CD14-positive monocyte (primary cell): ENCODE results near the gene HYOU1. TPM values are rescaled to one million over a fixed set of nuclear protein-coding genes. Genes with fewer than 3 reads are reported as not detected.
A peak's percentile ranks its signal among the peaks of the same experiment; 100 is the strongest.

Experiments used
- DNase-seq, 3 donors: peaks; one replicate each; pipeline ENCODE4 v3.0.0-alpha.2; 2011 to 2022
- H2AFZ ChIP-seq: 2 replicates; pipeline ENCODE4 v1.6.0; 2012; ENCODE audit warnings: mild to moderate bottlenecking, low read depth, low read length, inconsistent platforms; ENCODE audit not compliant: insufficient read depth, poor library complexity, severe bottlenecking
- H3K27ac ChIP-seq, 2 donors: 1 replicate in 1 of 2; 2 replicates in 1 of 2; pipeline ENCODE4 v1.5.1; 2012 to 2013; ENCODE audit warnings: low read length in 2 of 2, control low read depth in 1 of 2, inconsistent platforms in 1 of 2, low read depth in 1 of 2, mild to moderate bottlenecking in 1 of 2
- H3K27me3 ChIP-seq, 2 donors: one replicate each; pipeline versions ENCODE4 v1.6.0 to v1.6.1; 2011 to 2013; ENCODE audit warnings: low read length in 2 of 2; ENCODE audit not compliant: control insufficient read depth in 2 of 2, insufficient read depth in 2 of 2
- H3K36me3 ChIP-seq, 2 donors: replicated peaks in 1 of 2; 1 replicate in 1 of 2; 2 replicates in 1 of 2; pipeline versions ENCODE4 v1.5.1 to v1.6.1; 2012 to 2013; ENCODE audit warnings: low read length in 2 of 2, control low read depth in 1 of 2, inconsistent platforms in 1 of 2, mild to moderate bottlenecking in 1 of 2; ENCODE audit not compliant: insufficient read depth in 2 of 2, control insufficient read depth in 1 of 2
- H3K4me1 ChIP-seq, 2 donors: 1 replicate in 1 of 2; 2 replicates in 1 of 2; pipeline versions ENCODE4 v1.5.1 to v1.6.1; 2012 to 2013; ENCODE audit warnings: low read length in 2 of 2, control low read depth in 1 of 2, inconsistent platforms in 1 of 2, mild to moderate bottlenecking in 1 of 2, moderate library complexity in 1 of 2; ENCODE audit not compliant: insufficient read depth in 2 of 2, control insufficient read depth in 1 of 2
- H3K4me2 ChIP-seq: replicated peaks from 2 replicates; pipeline ENCODE3; 2012; ENCODE audit warnings: low read length, moderate library complexity, mild to moderate bottlenecking; ENCODE audit not compliant: poor library complexity, severe bottlenecking; ENCODE audit errors: extremely low read depth
- H3K4me3 ChIP-seq, 3 experiments: fragments of 200-600 bp in 1 of 3; sonication (generic) in 1 of 3; replicated peaks in 1 of 3; 1 replicate in 2 of 3; 2 replicates in 1 of 3; pipeline ENCODE4 v1.5.1; 2011 to 2013; ENCODE audit warnings: low read length in 3 of 3, mild to moderate bottlenecking in 3 of 3, control low read depth in 2 of 3, low read depth in 2 of 3, inconsistent platforms in 1 of 3, moderate library complexity in 1 of 3
- H3K79me2 ChIP-seq: 2 replicates; pipeline ENCODE4 v1.6.0; 2012; ENCODE audit warnings: mild to moderate bottlenecking, control low read depth, inconsistent platforms, low read length, moderate library complexity; ENCODE audit not compliant: insufficient read depth
- H3K9ac ChIP-seq: 2 replicates; pipeline ENCODE4 v1.6.0; 2017; ENCODE audit warnings: low read length, mild to moderate bottlenecking; ENCODE audit not compliant: insufficient read depth, poor library complexity, severe bottlenecking
- H3K9me3 ChIP-seq, 2 donors: replicated peaks in 1 of 2; 1 replicate in 1 of 2; 2 replicates in 1 of 2; pipeline versions ENCODE4 v1.5.1 to v1.6.1; 2012 to 2013; ENCODE audit warnings: low read length in 2 of 2, control low read depth in 1 of 2; ENCODE audit not compliant: control insufficient read depth in 1 of 2, insufficient read depth in 1 of 2
- H4K20me1 ChIP-seq: 2 replicates; pipeline ENCODE4 v1.6.0; 2012; ENCODE audit warnings: mild to moderate bottlenecking, low read length, control low read depth, moderate library complexity; ENCODE audit not compliant: insufficient read depth
- H3K27ac Mint-ChIP-seq, 7 donors: one replicate each; pipeline ENCODE4 v1.8.0; 2020; ENCODE audit warnings: mild to moderate bottlenecking in 7 of 7, mixed read lengths in 7 of 7, moderate library complexity in 6 of 7, inconsistent platforms in 2 of 7
- H3K27me3 Mint-ChIP-seq, 3 donors: one replicate each; pipeline ENCODE4 v1.8.0; 2021 to 2022; ENCODE audit warnings: low read depth in 3 of 3, mild to moderate bottlenecking in 3 of 3, mixed read lengths in 3 of 3, moderate library complexity in 3 of 3, inconsistent platforms in 1 of 3
- H3K36me3 Mint-ChIP-seq, 2 donors: one replicate each; pipeline ENCODE4 v1.8.0; 2020; ENCODE audit warnings: mixed read lengths in 2 of 2, inconsistent platforms in 1 of 2, mild to moderate bottlenecking in 1 of 2
- H3K4me1 Mint-ChIP-seq: one replicate; pipeline ENCODE4 v1.8.0; 2020; ENCODE audit warnings: mild to moderate bottlenecking, mixed read lengths
- H3K4me3 Mint-ChIP-seq, 2 donors: one replicate each; pipeline ENCODE4 v1.8.0; 2020; ENCODE audit warnings: mild to moderate bottlenecking in 2 of 2, mixed read lengths in 2 of 2, moderate library complexity in 1 of 2
- H3K9me3 Mint-ChIP-seq, 7 donors: one replicate each; pipeline ENCODE4 v1.8.0; 2020 to 2022; ENCODE audit warnings: mixed read lengths in 7 of 7, mild to moderate bottlenecking in 6 of 7, moderate library complexity in 6 of 7, inconsistent platforms in 2 of 7
- WGBS: methylation state at CpG from one replicate; pipeline ENCODE4 v1.1.5; 2013; ENCODE audit warnings: missing lambda C conversion rate; ENCODE audit not compliant: insufficient coverage; 5-methylcytosine and 5-hydroxymethylcytosine counted together
- intact Hi-C, 2 donors: fragments of 100-400 bp; cut with micrococcal nuclease; formaldehyde crosslinking; loops; one replicate each; pipeline versions ENCODE4 v1.15.0 to v1.15.1; 2023
- polyA plus RNA-seq, 3 donors: library from polyadenylated mRNA; depleted of rRNA in 1 of 3; unstranded in 2 of 3; stranded (reverse) in 1 of 3; fragments of 300-500 nt in 2 of 3; fragments of >200 nt in 1 of 3; fragmentation: Illumina TruSeq in 2 of 3; gene quantifications; 1 replicate in 2 of 3; 2 replicates in 1 of 3; pipeline ENCODE4 v1.2.3, GENCODE V29; 2012 to 2021
- TF ChIP-seq, protein P1 (sequence below): fragments of 200-600 bp; IDR thresholded peaks from one replicate; pipeline ENCODE4 v1.8.0; 2022; ENCODE audit warnings: antibody characterized with exemption, mild to moderate bottlenecking

HYOU1 gene
- polyA plus RNA-seq, 3 donors: 8.4 to 34.9 (median 8.6) TPM

- H3K4me1 Mint-ChIP-seq: peaks cover 25% of the 10 kb centered on the region
- Histone ChIP-seq H3K4me3 (peak overlapping the region; percentile 65 to 87 (median 82)), H3K27me3 (no peaks in the 10 kb centered on the region), H4K20me1 (no peaks in the 10 kb centered on the region), H3K36me3 (peaks cover 29 to 42% of the 10 kb centered on the region in 2 donors), H3K4me1 (peaks cover 19 to 23% of the 10 kb centered on the region in 2 donors), H3K9ac (peak overlapping the region; percentile 89), H3K4me2 (peak overlapping the region; percentile 99), H3K9me3 (no peaks in the 10 kb centered on the region), H2AFZ (peak overlapping the region; percentile 95), H3K27ac (peak overlapping the region; percentile 37 to 87), H3K79me2 (peaks cover 34% of the 10 kb centered on the region)
- H3K36me3 Mint-ChIP-seq: peaks cover 35 to 47% of the 10 kb centered on the region in 2 donors
- peak overlapping the region; percentile 91 to 97 (median 95) for H3K27ac Mint-ChIP-seq
- peaks cover 0 to 2% (median 0%) of the 10 kb centered on the region in 3 donors for H3K27me3 Mint-ChIP-seq
- intact Hi-C loops: loop anchor here (1.0 to 5.0 kb wide), 3 partner anchors 18 to 34 kb away; partner anchors contain the start of gene SLC37A4 (in 1 of the 2)
- peak overlapping the region; percentile 95 to 97 for H3K4me3 Mint-ChIP-seq
- H3K9me3 Mint-ChIP-seq: no peaks in the 10 kb centered on the region
- 6% methylated on average over 16 of the region's 19 CpGs for WGBS
- no peak for DNase-seq
- TF ChIP-seq, protein P1, sequence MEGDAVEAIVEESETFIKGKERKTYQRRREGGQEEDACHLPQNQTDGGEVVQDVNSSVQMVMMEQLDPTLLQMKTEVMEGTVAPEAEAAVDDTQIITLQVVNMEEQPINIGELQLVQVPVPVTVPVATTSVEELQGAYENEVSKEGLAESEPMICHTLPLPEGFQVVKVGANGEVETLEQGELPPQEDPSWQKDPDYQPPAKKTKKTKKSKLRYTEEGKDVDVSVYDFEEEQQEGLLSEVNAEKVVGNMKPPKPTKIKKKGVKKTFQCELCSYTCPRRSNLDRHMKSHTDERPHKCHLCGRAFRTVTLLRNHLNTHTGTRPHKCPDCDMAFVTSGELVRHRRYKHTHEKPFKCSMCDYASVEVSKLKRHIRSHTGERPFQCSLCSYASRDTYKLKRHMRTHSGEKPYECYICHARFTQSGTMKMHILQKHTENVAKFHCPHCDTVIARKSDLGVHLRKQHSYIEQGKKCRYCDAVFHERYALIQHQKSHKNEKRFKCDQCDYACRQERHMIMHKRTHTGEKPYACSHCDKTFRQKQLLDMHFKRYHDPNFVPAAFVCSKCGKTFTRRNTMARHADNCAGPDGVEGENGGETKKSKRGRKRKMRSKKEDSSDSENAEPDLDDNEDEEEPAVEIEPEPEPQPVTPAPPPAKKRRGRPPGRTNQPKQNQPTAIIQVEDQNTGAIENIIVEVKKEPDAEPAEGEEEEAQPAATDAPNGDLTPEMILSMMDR: no peak
Observed at GRCh38 chr11:118998388-118998717, 58.7 kb downstream of the HYOU1 start.

DNA sequence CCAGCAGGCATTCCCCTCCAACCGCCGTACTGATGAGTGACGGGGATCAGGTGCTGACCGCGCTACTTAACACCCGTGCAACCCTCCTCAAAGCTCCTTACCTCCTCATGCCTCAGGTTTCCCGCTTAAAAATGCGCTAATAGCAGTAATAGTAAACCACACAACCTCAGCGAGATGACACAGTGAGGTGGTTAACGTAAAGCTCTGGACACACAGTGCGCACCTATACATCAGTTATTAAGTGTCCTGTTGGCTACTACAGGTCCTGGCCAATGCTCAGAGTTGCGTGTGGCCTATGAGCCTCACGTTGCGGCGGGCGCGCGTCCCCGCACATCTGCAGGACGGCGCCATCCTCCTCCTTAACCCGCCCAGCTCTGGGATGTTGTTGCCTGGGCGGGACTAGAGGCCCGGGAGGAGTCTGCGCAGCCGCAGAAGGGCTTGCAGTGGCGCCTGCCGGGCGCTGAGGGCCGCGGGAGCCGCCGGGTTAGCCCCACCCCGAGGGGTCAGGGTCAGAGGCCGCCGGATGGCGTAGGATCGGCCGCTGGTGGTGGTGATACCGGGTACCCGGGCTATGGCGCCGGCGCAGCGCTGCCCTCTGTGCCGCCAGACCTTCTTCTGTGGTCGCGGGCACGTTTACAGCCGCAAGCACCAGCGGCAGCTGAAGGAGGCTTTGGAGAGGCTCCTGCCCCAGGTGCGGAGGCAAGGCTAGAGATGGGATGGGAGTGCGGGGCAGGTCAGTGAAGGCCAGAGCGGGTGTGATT lies 59.2 kb downstream of the HYOU1 start, which contains the start of gene CENATAC:
TSS of gene CENATAC (plus strand) at position 512 of the 761 bp plus-strand sequence. CDS start at position 572, 60 bp downstream.
- peak; percentile 91 to 95 (median 93) for DNase-seq
- Histone ChIP-seq H3K27ac (peak within 1 kb of the TSS; percentile 37 to 87), H3K9ac (peak within 1 kb of the TSS; percentile 89), H3K79me2 (peaks cover 34% of the 10 kb centered on the region), H4K20me1 (no peaks in the 10 kb centered on the region), H3K36me3 (peaks cover 24 to 36% of the 10 kb centered on the region in 2 donors), H3K4me3 (peak within 1 kb of the TSS; percentile 65 to 87 (median 82)), H2AFZ (peak within 1 kb of the TSS; percentile 95), H3K4me1 (peaks cover 19 to 23% of the 10 kb centered on the region in 2 donors), H3K27me3 (no peaks in the 10 kb centered on the region), H3K9me3 (no peaks in the 10 kb centered on the region), H3K4me2 (peak within 1 kb of the TSS; percentile 99)
- H3K4me1 Mint-ChIP-seq: peaks cover 25% of the 10 kb centered on the region
- peak within 1 kb of the TSS; percentile 92 to 97 (median 95) for H3K27ac Mint-ChIP-seq
- peaks cover 0 to 2% (median 0%) of the 10 kb centered on the region in 3 donors for H3K27me3 Mint-ChIP-seq
- peaks cover 30 to 42% of the 10 kb centered on the region in 2 donors for H3K36me3 Mint-ChIP-seq
- under 1% methylated on average over 54 of the region's 54 CpGs for WGBS
- no peaks in the 10 kb centered on the region for H3K9me3 Mint-ChIP-seq
- peak within 1 kb of the TSS; percentile 95 to 97 for H3K4me3 Mint-ChIP-seq
- intact Hi-C loops: loop anchor here (1.0 to 5.0 kb wide), 3 partner anchors 18 to 34 kb away; partner anchors contain the start of gene SLC37A4 (in 1 of the 2)
- TF ChIP-seq, protein P1: no peak
